ENCODE results near the gene SULF2.

- TF ChIP-seq CTCF (IDR thresholded peaks at IDR 0.05; ENCODE audit: low read depth, low read length, missing input control): no peak
- TF ChIP-seq EGR1 (IDR thresholded peaks at IDR 0.05; ENCODE audit: low read depth in 2 of 2): no peak
- TF ChIP-seq REST (IDR thresholded peaks at IDR 0.05): no peak
- no peak for TF ChIP-seq RAD21 (IDR thresholded peaks at IDR 0.05)
- no peak for TF ChIP-seq TAF1 (conservative IDR thresholded peaks at IDR 0.05)
- no peak for TF ChIP-seq JUND (IDR thresholded peaks at IDR 0.05)
- TF ChIP-seq MAX (IDR thresholded peaks at IDR 0.05): no peak
- TF ChIP-seq ATF3 (IDR thresholded peaks at IDR 0.05): no peak
- TF ChIP-seq SP1 (IDR thresholded peaks at IDR 0.05): no peak
- TF ChIP-seq ZBTB33 (IDR thresholded peaks at IDR 0.05): no peak
- no peak for TF ChIP-seq YY1 (IDR thresholded peaks at IDR 0.05)
- no peak for TF ChIP-seq NR2F2 (IDR thresholded peaks at IDR 0.05)
Observed at GRCh38 chr20:47631078-47631477, 154.2 kb downstream of the SULF2 start.
